Activated gamma-delta T cell (primary cell): ENCODE data around the gene RHOV.

ENCODE experiments used
- DNase-seq: peaks from one replicate; lab custom pipeline; 2025; lab: John Stamatoyannopoulos, UW

RHOV gene

DNA sequence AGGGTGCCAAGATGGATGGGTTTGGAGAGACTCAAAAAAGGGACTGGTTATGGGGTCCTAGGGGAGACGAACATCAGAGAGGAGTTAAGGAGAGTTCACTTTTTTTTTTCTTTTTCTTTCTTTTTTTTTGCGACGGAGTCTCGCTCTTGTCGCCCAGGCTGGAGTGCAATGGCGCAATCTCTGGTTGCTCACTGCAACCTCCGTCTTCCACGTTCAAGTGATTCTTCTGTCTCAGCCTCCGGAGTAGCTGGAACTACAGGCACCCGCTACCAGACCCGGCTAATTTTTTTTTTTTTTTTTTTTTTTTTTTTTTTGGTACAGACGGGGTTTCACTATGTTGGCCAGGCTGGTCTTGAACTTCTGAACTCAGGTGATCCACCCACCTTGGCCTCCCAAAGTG is 29.0 kb downstream of the RHOV start:
- DNase-seq, result no peak

GRCh38 chr15:40844696-40845030 is 29.4 kb downstream of the RHOV start:
- no peak for DNase-seq

DNA sequence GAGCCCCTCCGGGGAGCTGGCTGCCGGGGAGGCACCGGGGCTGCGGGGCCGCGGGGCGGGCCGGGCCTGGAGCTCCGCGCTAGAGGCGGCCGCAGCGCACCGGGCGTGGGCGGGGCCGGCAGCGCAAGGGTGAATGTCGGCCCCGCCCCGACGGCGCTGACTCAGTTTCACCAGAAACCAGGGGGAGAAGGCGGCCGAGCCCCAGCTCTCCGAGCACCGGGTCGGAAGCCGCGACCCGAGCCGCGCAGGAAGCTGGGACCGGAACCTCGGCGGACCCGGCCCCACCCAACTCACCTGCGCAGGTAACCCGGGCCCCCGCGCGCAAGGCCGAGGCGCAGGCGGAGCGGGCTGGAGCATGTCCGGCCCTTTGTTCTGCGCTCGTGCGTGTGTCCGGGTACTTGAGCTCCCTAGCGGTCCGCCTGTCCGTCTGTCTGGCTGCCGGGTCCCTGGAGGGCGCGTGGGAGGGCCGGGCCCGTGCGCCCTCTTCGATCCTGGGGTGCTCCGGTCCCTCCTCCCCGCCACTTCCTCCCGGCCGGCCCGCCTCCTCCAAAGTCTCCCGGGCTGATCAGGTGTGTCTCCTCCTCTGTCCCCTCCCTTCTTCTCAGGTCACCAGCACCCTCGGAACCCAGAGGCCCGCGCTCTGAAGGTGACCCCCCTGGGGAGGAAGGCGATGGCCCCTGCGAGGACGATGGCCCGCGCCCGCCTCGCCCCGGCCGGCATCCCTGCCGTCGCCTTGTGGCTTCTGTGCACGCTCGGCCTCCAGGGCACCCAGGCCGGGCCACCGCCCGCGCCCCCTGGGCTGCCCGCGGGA is 29.9 kb downstream of the RHOV start, which contains the start of gene SPINT1:
TSS of gene SPINT1 (plus strand) at position 164 of the 811 bp plus-strand sequence. CDS start at position 671, 507 bp downstream.
- no peak for DNase-seq

- DNase-seq, result no peak
These were observed 30.7 kb downstream of the RHOV start for GRCh38 chr15:40843261-40843884.

DNA sequence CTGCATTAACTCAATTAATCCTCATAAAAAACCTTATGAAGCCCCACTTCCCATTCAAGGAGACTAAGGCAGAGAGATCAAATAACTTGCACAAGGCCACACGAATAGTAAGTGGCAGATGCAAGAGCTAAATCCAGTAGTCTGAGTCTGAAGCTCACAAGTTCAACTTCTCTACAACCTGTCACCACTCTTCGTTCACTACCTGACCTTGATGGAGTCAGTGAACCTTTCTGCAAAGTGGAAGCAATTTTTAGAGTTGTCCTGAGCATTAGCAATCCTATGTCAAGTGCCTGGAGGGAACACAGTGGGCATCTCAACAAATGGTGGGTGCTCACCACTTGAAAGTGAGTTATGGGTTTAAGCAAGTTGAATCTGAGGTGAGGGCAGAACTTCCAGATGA is 32.3 kb downstream of the RHOV start:
- DNase-seq, result no peak

DNA sequence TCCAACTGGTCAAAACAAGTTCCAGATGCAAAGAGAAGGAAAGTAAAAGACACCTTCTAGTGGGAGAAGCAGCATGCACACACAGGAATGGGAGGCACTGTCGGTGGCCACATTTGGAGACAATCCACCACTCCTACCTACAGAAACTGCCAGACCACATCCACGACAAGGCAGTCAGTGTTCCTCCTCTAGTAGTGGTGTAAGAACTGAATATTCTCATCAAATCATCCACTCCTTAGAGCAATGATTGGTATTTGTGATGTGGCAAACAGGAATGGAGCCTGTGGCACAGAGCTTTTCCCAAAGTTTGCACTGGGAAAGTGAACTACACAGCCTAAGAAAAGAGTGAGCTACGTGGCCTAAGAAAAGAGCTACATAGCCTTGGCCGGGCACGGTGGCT is 35.3 kb downstream of the RHOV start:
- no peak for DNase-seq

DNA sequence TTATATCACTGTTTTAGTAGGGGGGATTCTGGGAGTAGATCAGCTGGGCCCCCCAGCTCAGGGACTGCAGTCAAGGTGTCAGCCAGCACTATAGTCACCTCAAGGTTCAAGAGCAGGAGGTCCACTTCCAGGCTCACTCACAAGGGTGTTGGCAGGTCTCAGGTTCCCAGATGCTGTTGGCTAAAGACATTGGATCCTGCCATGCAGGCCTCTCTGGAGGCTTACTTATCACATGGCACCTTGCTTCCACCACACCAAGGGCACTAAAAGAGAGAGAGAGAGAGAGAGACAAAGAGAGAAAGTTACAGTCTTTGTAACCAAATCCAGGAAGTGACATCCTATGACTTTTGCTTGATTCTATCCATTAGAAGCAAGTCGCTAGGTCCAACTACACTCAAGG is 38.0 kb downstream of the RHOV start:
- DNase-seq, result no peak

DNA sequence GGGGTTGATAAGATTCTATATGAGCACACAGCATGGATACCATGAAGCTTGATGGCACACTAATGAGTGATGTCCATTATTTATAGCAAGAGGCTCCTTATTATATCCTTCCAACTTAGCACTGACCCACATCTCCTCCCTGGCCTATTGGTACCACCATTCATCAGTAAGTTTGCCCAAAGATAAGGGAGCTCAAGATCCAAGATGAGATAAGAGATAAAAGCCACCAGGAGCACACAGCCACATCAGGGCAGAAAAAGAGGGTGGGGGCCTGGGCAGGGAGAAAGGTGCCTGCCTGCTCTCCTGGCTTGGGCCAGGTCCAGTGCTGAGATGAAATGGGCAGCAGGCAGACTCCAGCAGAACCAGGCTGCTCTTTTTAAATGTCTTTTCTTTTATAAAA is 41.1 kb downstream of the RHOV start:
- DNase-seq, result no peak

DNA sequence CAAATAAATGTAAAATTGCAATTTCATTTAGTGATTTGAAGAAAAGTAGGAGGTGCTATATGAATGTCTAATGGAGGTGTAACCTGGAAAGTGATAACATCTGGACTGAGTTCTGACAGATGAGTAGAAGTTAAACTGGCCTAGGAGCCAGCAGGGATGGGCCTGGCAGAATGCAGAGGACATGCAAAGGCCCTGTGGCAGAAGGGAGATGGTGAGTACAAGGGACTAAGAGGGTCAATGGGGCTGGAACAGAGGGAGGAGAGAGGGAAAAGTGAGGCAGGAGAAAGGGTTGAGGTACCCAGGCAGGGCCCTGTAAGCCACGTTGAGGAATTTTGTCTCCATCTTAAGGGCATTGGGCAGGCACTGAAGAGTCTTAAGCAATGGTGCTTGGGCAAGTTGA is 42.2 kb downstream of the RHOV start:
- no peak for DNase-seq

DNA sequence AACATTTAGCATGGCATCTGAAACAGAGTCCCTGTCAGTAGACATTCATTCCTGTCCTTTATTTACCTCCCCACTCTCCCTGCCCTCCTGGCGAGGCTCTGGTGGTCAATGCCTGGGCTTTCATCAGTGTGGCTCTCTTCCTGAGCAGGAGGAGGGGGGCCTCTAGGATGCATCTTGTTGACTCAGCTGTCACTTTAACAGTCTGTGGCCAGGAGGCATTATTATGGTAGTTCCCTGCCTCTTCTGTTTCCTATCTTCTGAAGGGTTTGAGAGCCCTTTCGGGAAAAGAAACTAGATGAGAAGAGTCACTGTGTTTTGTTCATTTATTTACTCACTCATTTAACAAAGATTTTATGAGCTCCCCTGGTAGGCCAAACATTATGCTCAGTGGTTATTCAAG is 43.1 kb downstream of the RHOV start:
- DNase-seq, result no peak

DNA sequence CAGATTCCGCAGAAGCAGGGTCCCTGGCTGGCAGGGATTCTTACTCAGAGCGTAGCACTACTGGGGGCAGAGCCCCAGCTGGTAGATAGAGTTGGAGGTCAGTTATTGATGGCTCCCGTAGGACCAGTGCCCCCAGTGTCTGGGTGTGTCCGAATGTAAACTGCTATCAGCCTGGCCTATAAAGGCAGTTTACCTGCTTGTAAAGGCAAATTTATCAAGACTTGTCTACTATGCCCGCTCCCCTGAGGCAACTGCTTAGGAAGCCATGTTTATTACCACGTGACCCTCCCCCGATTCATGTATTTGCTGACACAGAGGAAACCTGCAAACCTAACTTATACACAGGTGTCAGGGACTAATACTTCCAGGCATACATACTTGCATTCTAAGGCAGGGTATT is 44.9 kb downstream of the RHOV start:
- no peak for DNase-seq

DNA sequence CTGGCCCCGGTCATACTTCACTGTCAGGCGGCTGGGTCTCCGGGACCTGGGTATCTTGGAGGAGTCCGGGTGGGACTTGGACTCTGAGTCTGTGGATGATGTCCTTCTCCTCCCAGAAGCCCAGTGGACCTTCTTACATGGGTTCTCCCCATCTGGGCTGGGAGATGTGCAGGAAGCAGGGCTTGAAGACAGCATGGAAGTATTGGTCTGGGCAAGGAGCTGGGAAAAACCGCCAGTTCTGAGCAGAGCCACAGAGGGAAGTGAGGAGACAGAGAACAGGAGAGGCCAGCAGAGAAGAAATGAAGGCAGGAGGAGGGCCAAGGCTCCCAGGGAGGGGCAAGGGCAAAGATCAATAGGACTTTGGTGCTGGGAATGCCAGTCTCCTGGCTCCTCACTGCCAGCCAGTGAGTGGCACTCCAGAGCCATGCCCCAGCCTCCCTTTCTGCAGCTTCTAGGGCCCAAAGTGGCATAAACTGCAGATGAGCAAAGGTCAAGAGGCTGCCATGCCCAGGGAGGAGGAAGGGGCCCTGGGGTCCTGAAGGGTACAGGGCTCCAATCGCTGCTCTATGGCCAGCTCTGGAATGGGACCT is 45.5 kb downstream of the RHOV start, which contains the start of gene PPP1R14D:
TSS of gene PPP1R14D (minus strand) at position 262 of the 590 bp plus-strand sequence. CDS start at position 195, 67 bp downstream.
- no peak for DNase-seq

DNA sequence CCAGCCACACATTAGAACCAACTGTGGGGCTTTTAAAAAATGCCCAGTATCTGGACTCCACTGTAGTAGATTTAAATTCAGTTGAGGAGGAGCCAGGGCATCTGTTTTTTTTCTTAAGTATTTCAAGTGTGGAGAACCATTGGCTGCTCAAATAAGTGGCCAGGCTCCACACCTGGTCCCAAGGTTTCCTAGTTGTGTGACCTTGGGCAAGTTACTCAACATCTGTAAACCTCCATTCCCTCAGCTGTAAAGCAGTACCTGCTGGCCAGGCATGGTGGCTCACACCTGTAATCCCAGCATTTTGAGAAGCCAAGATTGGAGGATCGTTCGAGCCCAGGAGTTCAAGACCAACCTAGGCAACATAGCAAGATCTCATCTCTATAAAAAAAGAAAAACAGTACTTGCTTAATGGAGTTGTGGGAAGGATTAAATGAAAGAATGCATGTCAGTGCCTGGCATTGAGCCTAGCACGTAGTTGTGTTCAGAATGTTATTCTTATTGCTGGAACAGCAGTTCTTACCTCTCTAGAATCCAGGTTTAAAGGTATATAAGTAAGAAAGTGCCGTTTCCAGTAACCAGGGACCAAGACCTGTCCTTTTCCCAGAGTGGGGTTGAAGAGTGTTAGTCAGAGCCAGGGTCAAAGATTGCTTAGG is 47.5 kb downstream of the RHOV start:
- DNase-seq, result no peak

GRCh38 chr15:40825661-40826422 is 48.2 kb downstream of the RHOV start:
- DNase-seq, result no peak

DNA sequence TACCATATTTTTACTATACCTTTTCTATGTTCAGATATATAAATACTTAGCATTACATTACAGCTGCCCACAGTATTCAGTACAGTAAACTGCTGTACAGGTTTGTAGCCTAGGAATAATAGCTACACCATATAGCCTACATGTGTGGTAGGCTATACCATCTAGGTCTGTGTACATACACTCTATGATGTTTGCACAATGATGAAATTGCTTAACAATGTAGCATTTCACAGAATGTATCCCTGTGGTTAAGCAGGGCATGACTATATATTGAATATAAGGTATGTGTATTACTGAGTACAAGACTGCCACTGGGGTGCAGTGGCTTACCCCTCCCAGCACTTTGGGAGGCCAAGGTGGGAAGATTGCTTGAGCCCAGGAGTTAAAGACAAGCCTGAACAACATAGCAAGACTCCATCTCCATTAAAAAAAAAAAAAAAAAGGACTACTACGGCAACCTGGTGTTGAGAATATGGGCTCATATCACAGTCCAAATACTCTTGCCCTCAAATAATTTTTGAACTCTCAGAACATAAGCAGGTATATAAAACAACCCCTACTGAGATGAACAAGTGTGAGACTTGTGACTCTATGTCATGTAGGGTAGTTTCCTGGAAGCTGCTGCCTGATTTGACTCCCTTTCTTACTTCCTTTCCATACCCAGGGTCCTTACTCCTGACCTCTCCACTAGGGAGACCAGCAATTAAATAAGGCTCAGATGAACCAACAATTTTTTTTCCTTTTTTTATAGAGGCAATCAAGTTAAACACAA is 50.3 kb downstream of the RHOV start:
- DNase-seq, result no peak
